GM18505 (cell line): ENCODE data around the gene CLN6.
"Not testable (repeated sequence)": the region's sequence is repeated elsewhere in the genome, so short reads cannot be mapped to it uniquely, and the experiment has no call there.

Source experiments
- ATAC-seq: cut with Tn5 transposase; IDR thresholded peaks from one replicate; pipeline ENCODE4 v1.9.1; 2021; ENCODE audit not compliant: unreplicated experiment
- POLR2A ChIP-seq: IDR thresholded peaks from 4 replicates; pipeline ENCODE4 v1.6.1; 2011; ENCODE audit warnings: borderline replicate concordance; ENCODE audit not compliant: insufficient read depth, insufficient read length; ENCODE audit errors: extremely low read depth

CLN6 gene

GRCh38 chr15:68203956-68204355 is 25.6 kb downstream of the CLN6 start:
- TF ChIP-seq POLR2A, result no peak
- ATAC-seq, result no peak

- TF ChIP-seq POLR2A, result no peak
- no peak for ATAC-seq
These were observed 26.0 kb downstream of the CLN6 start for GRCh38 chr15:68203486-68203885.

GRCh38 chr15:68202994-68203393 is 26.5 kb downstream of the CLN6 start:
- not testable (repeated sequence) for ATAC-seq

DNA sequence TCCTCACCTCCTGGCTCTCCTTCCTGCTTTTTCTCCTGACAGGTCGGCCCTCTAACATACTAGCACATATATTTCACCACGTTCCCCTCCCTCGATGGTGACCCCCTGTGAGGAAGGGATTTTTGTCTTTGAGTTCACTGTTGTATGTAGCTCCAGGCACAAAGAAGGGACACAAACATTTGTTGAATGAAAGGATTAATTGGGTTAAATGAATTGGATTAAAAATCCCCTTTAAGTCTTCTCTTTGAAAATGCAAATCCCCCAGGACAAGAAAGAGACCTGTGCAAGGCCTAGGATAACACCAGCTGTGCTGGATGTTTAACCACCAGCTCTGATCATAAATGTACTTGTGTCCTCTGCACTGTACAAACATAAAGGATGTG is 27.7 kb downstream of the CLN6 start:
- no peak for TF ChIP-seq POLR2A
- no peak for ATAC-seq

- TF ChIP-seq POLR2A, result no peak
- no peak for ATAC-seq
These were observed 28.2 kb downstream of the CLN6 start for GRCh38 chr15:68201153-68201878.

DNA sequence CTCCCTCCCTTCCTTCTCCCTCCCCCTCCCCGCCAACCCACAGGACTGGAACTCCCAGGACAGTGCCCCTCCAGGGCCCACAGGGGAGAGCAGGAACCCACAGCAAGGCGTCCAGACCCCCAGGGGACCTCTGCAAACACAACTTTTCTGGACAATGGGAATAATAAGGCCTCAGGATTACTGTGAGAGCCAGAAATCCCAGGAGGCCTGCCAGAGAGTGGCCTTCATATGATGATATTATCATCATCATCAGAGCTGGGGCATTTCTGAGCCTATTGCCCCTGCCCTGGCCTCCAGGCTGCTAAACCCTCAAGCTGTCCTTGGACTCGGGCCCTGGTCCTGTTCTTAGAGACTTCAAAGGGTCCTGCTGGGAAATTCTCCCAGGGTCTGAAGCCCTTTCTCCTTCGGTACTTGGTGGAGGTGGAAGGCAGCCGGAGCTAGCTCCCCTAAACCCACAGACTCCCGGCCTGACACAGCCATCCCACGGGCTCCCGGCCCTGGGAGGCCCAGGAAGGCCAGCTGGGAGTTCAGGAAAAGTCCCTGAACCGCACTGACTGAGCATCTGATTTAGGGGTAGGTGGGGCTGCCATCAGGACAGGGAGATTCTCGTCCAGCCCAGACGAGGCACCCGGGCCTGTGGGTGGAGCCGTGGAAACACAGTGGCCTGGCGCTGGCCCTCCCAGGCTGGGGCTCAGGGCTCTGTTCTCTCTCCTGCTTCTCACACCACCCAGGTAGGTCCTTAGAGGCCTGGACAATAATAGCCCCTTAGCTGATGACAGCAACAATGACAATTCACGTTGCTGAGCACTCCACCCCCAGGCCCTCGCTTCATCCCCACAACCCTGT is 29.3 kb downstream of the CLN6 start:
- TF ChIP-seq POLR2A, result no peak
- ATAC-seq, result no peak

DNA sequence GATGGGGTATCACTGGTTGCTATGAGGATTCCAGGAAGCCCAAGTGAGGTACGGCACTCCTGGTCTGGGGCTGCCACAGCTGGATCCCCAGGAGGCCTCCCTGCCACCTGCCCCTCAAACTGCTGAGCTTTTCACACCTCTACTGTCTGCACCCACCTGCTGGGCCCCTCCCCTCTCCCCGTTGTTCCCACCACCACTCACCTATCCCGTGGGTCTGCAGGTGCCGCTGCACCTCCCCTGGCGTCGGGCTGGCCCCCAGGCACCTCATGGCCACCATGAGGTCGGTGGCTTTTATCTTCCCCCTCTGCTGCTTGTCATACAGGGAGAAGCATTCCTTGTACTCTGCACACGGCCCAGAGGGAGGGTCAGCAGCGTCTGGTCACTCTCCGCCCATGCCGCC is 30.2 kb downstream of the CLN6 start:
- TF ChIP-seq POLR2A, result peak; percentile 18
- no peak for ATAC-seq

GRCh38 chr15:68197661-68198437 is 31.7 kb downstream of the CLN6 start:
- no peak for ATAC-seq
- TF ChIP-seq POLR2A, result no peak

- no peak for ATAC-seq
These were observed 32.4 kb downstream of the CLN6 start for GRCh38 chr15:68197170-68197492.

DNA sequence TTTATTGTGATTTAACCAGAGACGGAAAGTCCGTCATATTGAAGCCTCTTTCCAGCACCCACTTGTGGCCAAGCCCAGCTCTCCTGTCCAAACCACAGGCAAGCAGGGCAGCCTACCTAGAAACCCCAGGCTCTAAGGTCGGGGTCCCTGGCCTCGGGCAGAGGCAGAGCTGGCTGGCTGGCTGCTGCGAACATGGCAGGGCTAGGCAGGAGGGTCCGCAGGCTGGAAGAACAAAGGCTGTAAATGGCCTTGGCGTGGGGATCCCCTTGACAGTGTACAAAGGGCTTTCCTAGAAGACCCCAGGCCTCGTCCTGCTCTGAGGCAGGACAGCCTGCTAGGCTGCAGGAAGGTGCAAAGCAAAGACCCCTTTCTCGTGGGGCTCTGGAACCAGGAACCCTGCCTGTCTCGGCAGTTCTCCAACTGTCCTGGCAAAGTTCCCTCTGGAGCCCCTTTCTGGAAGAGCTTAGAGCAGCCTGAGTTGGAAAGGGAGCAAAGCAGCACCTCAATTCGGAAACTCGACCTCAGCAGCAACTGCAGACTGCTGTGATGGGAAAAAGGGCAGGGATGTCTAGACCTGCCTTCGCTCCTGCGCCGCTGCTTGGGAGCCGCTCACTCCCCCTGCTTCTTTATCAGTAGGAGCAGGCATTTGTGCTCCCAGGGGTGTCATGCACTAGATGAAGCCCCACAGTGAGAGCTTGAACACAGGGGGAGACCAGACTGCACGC is 32.9 kb downstream of the CLN6 start:
- TF ChIP-seq POLR2A, result no peak
- ATAC-seq, result no peak

More at GRCh38 chr15:68197170-68197492, 32.4 kb downstream of the CLN6 start:
- no peak for TF ChIP-seq POLR2A

- no peak for ATAC-seq
- no peak for TF ChIP-seq POLR2A
These were observed 34.0 kb downstream of the CLN6 start for GRCh38 chr15:68195336-68196112.

- no peak for ATAC-seq
- no peak for TF ChIP-seq POLR2A
These were observed 36.6 kb downstream of the CLN6 start for GRCh38 chr15:68192804-68193486.
